Measurements from ENCODE around the gene MEGF10.

Gene MEGF10

DNA sequence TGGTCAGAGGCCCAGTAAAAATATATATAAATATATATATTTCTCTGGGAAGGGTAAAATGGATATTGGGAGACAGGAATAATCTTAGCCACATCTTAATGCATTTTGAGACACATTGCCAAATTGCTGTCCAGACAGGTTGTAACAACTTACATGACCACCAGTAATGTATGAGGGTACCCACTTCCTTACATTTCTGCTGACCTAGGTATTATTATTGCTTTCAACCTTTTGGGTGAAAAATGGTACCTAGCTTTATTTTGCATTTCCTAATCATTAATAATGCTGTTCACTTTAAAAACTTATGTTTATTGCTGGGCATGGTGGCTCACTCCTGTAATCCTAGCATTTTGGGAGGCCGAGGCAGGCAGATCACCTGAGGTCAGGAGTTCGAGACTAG lies 61.5 kb downstream of the MEGF10 start:
- Histone ChIP-seq H3K9ac (ENCODE audit: low read depth, low read length) (no peak overlapping the region), H3K27ac (ENCODE audit: low read depth, low read length) (no peak overlapping the region), H3K27me3 (ENCODE audit: insufficient read depth, low read length) (no peaks in the 10 kb centered on the region), H3K36me3 (ENCODE audit: insufficient read depth, low read length) (no peaks in the 10 kb centered on the region), H3K9me3 (ENCODE audit: insufficient read depth, low read depth, low read length) (no peaks in the 10 kb centered on the region), H3K4me1 (ENCODE audit: insufficient read depth, low read length) (peaks cover 6% of the 10 kb centered on the region; the same call in 1 of the 2 replicates), H3K4me3 (ENCODE audit: low read length) (no peak overlapping the region)
- WGBS = 97% methylated on average over 2 of the region's 2 CpGs

DNA sequence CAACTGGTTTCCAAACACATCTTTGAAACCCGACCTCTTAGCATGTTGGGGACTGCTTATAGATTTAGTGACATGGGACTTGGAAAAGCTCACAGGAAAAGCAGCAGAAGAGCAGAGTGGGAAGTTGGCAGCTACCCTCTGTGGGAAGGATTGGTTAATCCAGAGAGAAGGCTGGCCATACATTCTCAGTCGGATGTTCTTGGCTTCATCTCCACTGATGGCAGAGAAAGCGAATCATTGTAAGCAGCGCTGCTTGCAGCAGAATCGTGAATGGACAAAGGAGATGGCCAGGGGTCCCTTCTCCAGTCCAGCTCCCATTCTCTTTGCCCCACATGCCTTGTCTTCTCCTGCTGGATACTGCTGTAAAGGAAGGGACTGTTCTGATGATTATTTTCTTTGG lies 62.7 kb downstream of the MEGF10 start:
- Histone ChIP-seq H3K4me3 (ENCODE audit: low read length) (no peak overlapping the region), H3K9ac (ENCODE audit: low read depth, low read length) (no peak overlapping the region), H3K9me3 (ENCODE audit: insufficient read depth, low read depth, low read length) (no peaks in the 10 kb centered on the region), H3K36me3 (ENCODE audit: insufficient read depth, low read length) (no peaks in the 10 kb centered on the region), H3K27ac (ENCODE audit: low read depth, low read length) (no peak overlapping the region), H3K27me3 (ENCODE audit: insufficient read depth, low read length) (no peaks in the 10 kb centered on the region), H3K4me1 (ENCODE audit: insufficient read depth, low read length) (peaks cover 10% of the 10 kb centered on the region)
- 97% methylated on average over 5 of the region's 5 CpGs for WGBS

DNA sequence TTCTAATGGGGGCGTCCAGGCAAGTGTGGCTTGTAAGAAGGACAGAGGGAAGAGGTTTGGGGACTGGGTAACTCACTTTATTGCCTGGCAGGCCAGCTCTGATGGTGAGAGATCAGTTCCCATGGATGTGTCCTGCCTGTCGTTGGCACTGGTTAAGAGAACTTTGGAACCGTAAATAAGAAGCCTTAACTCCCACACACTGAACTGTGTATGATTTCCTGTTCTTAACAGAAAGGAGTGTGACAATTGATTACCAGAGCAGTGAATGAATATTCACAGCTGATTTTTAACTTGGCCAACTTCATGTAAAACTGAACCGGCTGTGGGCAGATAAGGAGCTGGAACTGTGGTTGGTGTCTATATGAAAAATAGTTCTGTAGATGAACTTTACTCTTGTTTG lies 63.2 kb downstream of the MEGF10 start:
- no peaks in the 10 kb centered on the region for H3K9me3 ChIP-seq (ENCODE audit: insufficient read depth, low read depth, low read length)
- H3K9ac ChIP-seq (ENCODE audit: low read depth, low read length) = no peak overlapping the region
- 94% methylated on average over 3 of the region's 4 CpGs for WGBS
- H3K4me1 ChIP-seq (ENCODE audit: insufficient read depth, low read length) = peaks cover 10% of the 10 kb centered on the region
- no peaks in the 10 kb centered on the region for H3K27me3 ChIP-seq (ENCODE audit: insufficient read depth, low read length)
- H3K36me3 ChIP-seq (ENCODE audit: insufficient read depth, low read length) = no peaks in the 10 kb centered on the region
- no peak overlapping the region for H3K4me3 ChIP-seq (ENCODE audit: low read length)
- no peak overlapping the region for H3K27ac ChIP-seq (ENCODE audit: low read depth, low read length)

DNA sequence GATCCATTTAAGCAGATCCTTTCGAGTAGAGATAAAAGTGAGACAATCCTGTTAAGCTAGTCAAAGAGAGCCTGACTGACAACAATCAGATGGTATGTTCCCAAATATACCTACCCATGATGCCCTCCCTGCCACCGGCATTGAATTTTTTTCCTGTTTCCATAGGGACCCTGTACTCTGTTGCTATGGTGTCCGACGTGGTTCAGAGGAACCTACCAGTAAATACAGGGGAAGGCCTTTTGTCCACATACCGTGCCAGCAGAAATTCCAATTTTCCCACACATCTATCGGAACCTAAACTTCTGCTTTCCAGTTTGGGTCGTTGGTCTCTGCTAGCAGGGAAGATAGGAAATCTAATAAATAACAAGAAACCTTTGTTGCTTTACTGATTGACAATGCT lies 64.7 kb downstream of the MEGF10 start:
- Histone ChIP-seq H3K9me3 (ENCODE audit: insufficient read depth, low read depth, low read length) (no peaks in the 10 kb centered on the region), H3K27ac (ENCODE audit: low read depth, low read length) (no peak overlapping the region), H3K9ac (ENCODE audit: low read depth, low read length) (no peak overlapping the region), H3K27me3 (ENCODE audit: insufficient read depth, low read length) (no peaks in the 10 kb centered on the region), H3K4me3 (ENCODE audit: low read length) (no peak overlapping the region), H3K36me3 (ENCODE audit: insufficient read depth, low read length) (no peaks in the 10 kb centered on the region), H3K4me1 (ENCODE audit: insufficient read depth, low read length) (peaks cover 10% of the 10 kb centered on the region)
- WGBS = 93% methylated on average over 7 of the region's 7 CpGs

DNA sequence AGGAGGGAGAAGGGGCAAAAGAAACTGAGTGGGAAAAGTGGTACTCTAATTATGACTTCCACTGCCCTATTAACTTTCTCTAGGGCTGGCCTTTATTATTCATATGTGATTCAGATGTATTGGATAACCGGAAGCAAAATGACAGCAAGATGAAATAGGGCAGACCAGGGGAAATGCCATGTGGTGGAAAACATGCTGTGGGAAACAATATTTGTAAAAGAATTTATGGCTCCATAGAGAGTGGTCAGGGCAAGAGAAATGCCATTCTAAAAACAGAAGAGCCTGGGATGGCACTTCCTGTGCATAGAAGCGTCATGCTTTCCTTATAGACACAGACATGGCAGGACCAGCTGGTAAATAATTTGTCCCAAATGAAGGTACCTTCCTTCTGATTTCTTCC lies 67.7 kb downstream of the MEGF10 start:
- Histone ChIP-seq H3K27ac (ENCODE audit: low read depth, low read length) (no peak overlapping the region), H3K4me1 (ENCODE audit: insufficient read depth, low read length) (peaks cover 10% of the 10 kb centered on the region), H3K36me3 (ENCODE audit: insufficient read depth, low read length) (no peaks in the 10 kb centered on the region), H3K27me3 (ENCODE audit: insufficient read depth, low read length) (no peaks in the 10 kb centered on the region), H3K9me3 (ENCODE audit: insufficient read depth, low read depth, low read length) (no peaks in the 10 kb centered on the region), H3K4me3 (ENCODE audit: low read length) (no peak overlapping the region), H3K9ac (ENCODE audit: low read depth, low read length) (no peak overlapping the region)
- 95% methylated on average over 2 of the region's 2 CpGs for whole genome bisulfite sequencing

DNA sequence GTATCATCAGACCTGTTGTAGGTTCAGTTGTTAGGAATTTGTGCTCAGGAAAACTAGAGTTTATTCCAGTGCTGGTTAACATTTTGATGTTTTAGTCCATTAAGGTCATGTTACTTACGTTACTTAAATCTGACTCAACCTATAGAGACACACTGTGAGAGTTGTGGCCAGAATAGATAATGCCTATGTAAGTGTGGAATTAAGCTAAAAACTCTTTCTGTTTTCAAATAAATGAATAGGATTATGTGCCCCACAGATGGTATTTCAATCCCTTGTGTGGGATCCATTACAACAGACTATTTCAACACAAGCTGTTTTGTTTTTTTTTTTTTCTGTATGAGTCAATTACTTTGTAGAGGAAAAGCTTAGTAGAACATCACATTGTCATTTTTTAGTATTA lies 68.1 kb downstream of the MEGF10 start:
- no CpG with 5 or more reads among the region's 1 CpG for WGBS
- H3K27ac ChIP-seq (ENCODE audit: low read depth, low read length) = no peak overlapping the region
- H3K4me3 ChIP-seq (ENCODE audit: low read length) = no peak overlapping the region
- no peak overlapping the region for H3K9ac ChIP-seq (ENCODE audit: low read depth, low read length)
- H3K27me3 ChIP-seq (ENCODE audit: insufficient read depth, low read length) = no peaks in the 10 kb centered on the region
- H3K9me3 ChIP-seq (ENCODE audit: insufficient read depth, low read depth, low read length) = no peaks in the 10 kb centered on the region
- no peaks in the 10 kb centered on the region for H3K36me3 ChIP-seq (ENCODE audit: insufficient read depth, low read length)
- peaks cover 10% of the 10 kb centered on the region for H3K4me1 ChIP-seq (ENCODE audit: insufficient read depth, low read length)

DNA sequence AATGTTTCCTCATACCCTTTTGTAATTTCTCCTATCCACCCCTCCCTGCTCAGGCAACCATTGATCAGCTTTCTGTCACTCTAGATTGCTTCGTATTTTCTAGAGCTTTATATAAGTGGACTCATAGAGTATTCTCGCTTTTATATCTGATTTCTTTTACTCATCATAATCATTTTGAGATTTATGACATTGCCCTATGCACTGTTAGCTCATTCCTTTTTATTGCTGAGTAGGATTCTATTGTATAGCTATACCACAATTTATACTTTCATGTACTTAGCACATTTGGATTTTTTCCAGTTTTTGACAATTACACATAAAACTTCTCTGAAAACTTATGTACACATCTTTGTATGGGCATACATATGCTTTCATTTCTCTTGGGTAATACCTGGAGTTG lies 68.9 kb downstream of the MEGF10 start:
- Histone ChIP-seq H3K4me1 (ENCODE audit: insufficient read depth, low read length) (peaks cover 10% of the 10 kb centered on the region), H3K36me3 (ENCODE audit: insufficient read depth, low read length) (no peaks in the 10 kb centered on the region), H3K27ac (ENCODE audit: low read depth, low read length) (no peak overlapping the region), H3K9ac (ENCODE audit: low read depth, low read length) (no peak overlapping the region), H3K9me3 (ENCODE audit: insufficient read depth, low read depth, low read length) (no peaks in the 10 kb centered on the region), H3K27me3 (ENCODE audit: insufficient read depth, low read length) (no peaks in the 10 kb centered on the region), H3K4me3 (ENCODE audit: low read length) (no peak overlapping the region)
- 100% methylated on average over 2 of the region's 2 CpGs for WGBS

DNA sequence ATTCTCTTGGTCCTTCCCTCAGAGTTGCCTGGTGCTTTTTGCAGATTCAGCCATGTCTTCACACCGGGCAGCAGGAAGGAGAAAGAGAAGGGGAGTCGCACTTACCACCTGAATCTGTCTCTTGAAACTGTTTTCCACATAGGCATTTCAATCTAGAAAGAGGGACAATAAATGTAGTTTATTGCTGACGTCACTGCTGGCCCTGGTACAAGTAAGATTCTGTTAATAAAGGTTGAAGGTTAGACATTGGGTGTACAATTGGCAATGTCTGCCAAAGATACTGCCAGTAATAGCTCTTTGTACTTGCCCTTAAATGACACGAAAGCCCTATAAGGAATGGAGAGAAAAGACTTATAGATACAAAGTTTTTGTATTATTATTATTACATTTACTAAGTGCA lies 72.8 kb downstream of the MEGF10 start:
- WGBS = 98% methylated on average over 4 of the region's 4 CpGs
- Histone ChIP-seq H3K27me3 (ENCODE audit: insufficient read depth, low read length) (no peaks in the 10 kb centered on the region), H3K9ac (ENCODE audit: low read depth, low read length) (no peak overlapping the region), H3K4me1 (ENCODE audit: insufficient read depth, low read length) (no peaks in the 10 kb centered on the region), H3K36me3 (ENCODE audit: insufficient read depth, low read length) (no peaks in the 10 kb centered on the region), H3K9me3 (ENCODE audit: insufficient read depth, low read depth, low read length) (no peaks in the 10 kb centered on the region), H3K4me3 (ENCODE audit: low read length) (no peak overlapping the region), H3K27ac (ENCODE audit: low read depth, low read length) (no peak overlapping the region)

DNA sequence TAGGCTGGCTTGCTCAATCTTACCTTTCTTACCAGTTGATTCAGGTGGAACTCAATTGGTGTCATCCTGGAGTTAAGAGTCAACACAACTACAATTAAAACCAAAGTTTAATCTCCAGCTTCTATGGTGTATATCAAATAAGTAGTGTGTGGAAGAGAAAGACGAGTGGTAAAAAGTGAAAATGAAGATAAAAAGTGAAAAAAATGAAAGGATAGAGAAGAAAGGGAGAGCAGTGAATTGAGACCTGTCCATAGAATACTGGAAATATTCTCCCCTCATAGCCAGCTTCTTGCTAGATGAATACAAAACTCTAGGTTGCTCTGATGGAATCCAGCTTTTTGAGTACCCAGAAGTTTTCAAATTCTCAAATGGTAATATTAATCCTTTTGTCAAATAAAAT lies 76.4 kb downstream of the MEGF10 start:
- no peaks in the 10 kb centered on the region for H3K9me3 ChIP-seq (ENCODE audit: insufficient read depth, low read depth, low read length)
- no peaks in the 10 kb centered on the region for H3K36me3 ChIP-seq (ENCODE audit: insufficient read depth, low read length)
- H3K4me1 ChIP-seq (ENCODE audit: insufficient read depth, low read length) = no peaks in the 10 kb centered on the region; the same call in 1 of the 2 replicates
- no peaks in the 10 kb centered on the region for H3K27me3 ChIP-seq (ENCODE audit: insufficient read depth, low read length)
- no peak overlapping the region for H3K4me3 ChIP-seq (ENCODE audit: low read length)
- no peak overlapping the region for H3K27ac ChIP-seq (ENCODE audit: low read depth, low read length)
- WGBS = 100% methylated on average over 1 of the region's 1 CpG
- no peak overlapping the region for H3K9ac ChIP-seq (ENCODE audit: low read depth, low read length)

DNA sequence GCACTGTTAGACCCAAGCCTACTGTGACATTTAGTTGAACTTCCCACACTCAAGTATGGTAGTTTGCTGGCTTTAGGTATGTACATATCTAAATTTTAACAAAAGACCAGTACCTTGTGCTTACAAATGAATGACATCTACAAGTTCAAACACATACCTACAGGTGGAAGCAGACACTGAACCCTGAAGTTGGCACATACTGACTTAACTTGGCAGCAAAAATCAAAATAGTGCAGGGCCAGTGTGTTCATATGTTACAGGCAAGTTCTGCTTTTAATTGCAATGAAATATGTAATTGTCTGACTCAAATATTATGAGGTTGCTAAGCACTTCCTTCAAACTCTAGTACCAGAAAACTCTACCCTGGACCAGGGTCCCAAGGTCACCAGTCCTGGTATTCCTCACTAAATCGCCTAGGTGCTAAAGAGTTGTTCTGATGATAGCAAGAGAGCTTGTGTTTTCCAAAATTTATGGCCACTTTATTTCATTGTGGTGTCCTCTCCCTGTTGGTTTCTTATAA lies 77.4 kb downstream of the MEGF10 start:
- WGBS = 93% methylated on average over 1 of the region's 1 CpG
- no peak overlapping the region for H3K4me3 ChIP-seq (ENCODE audit: low read length)
- H3K9me3 ChIP-seq (ENCODE audit: insufficient read depth, low read depth, low read length) = no peaks in the 10 kb centered on the region
- no peaks in the 10 kb centered on the region for H3K36me3 ChIP-seq (ENCODE audit: insufficient read depth, low read length)
- H3K27ac ChIP-seq (ENCODE audit: low read depth, low read length) = no peak overlapping the region
- no peak overlapping the region for H3K9ac ChIP-seq (ENCODE audit: low read depth, low read length)
- no peaks in the 10 kb centered on the region for H3K27me3 ChIP-seq (ENCODE audit: insufficient read depth, low read length)
- no peaks in the 10 kb centered on the region; the same call in 1 of the 2 replicates for H3K4me1 ChIP-seq (ENCODE audit: insufficient read depth, low read length)

DNA sequence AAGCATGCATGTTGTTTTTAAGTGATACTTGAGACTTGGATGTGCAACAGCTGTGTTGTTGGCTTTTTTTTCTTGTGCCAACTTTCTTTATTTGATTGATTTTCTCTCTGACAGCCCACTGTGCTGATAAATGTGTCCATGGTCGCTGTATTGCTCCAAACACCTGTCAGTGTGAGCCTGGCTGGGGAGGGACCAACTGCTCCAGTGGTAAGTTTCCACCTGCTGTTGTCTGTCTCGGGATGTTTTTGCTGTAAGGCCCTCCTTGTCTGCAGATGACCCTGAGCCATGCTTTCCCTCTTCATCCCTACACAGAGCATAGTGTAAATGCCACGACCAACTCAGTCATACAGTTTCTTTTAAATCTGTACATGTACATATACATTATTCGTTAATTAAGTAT lies 79.2 kb downstream of the MEGF10 start:
- H3K27me3 ChIP-seq (ENCODE audit: insufficient read depth, low read length) = no peaks in the 10 kb centered on the region
- no peak overlapping the region for H3K9ac ChIP-seq (ENCODE audit: low read depth, low read length)
- H3K9me3 ChIP-seq (ENCODE audit: insufficient read depth, low read depth, low read length) = no peaks in the 10 kb centered on the region
- no peak overlapping the region for H3K27ac ChIP-seq (ENCODE audit: low read depth, low read length)
- H3K4me3 ChIP-seq (ENCODE audit: low read length) = no peak overlapping the region
- 96% methylated on average over 3 of the region's 4 CpGs for WGBS
- H3K36me3 ChIP-seq (ENCODE audit: insufficient read depth, low read length) = 0 out of 2 replicates have a peak, but pooled peaks cover 7% of the 10 kb centered on the region
- H3K4me1 ChIP-seq (ENCODE audit: insufficient read depth, low read length) = no peaks in the 10 kb centered on the region; the same call in 1 of the 2 replicates

DNA sequence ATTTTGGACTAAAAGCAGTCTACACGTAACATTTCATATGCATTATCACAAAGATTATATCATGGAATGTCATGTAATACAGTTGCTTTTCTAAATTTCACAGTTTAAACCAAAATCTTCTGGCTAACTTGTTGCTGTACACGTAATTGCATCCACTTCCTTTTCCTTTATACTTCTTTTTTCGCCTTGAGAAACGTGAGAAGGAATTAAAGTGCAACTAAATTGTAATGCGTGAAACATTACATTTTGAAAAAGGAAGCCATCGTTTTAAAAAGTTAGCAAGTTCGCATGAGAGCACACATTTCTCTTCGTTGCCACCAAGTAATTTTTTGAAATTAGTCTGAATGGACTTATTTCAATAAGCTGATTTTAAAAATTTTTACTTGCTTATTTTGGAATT lies 80.0 kb downstream of the MEGF10 start:
- WGBS = 93% methylated on average over 7 of the region's 8 CpGs
- Histone ChIP-seq H3K27me3 (ENCODE audit: insufficient read depth, low read length) (no peaks in the 10 kb centered on the region), H3K27ac (ENCODE audit: low read depth, low read length) (no peak overlapping the region), H3K36me3 (ENCODE audit: insufficient read depth, low read length) (0 out of 2 replicates have a peak, but pooled peaks cover 7% of the 10 kb centered on the region), H3K9ac (ENCODE audit: low read depth, low read length) (no peak overlapping the region), H3K4me3 (ENCODE audit: low read length) (no peak overlapping the region), H3K4me1 (ENCODE audit: insufficient read depth, low read length) (no peaks in the 10 kb centered on the region; the same call in 1 of the 2 replicates), H3K9me3 (ENCODE audit: insufficient read depth, low read depth, low read length) (no peaks in the 10 kb centered on the region)
